ENCODE data around the gene OR6V1.

- TF ChIP-seq CTCF (IDR thresholded peaks at IDR 0.05 in 2 of 3, conservative IDR thresholded peaks at IDR 0.05 in 1 of 3; ENCODE audit: borderline replicate concordance in 1 of 3, insufficient read depth in 1 of 3, low read depth in 2 of 3, low read length in 2 of 3) (no peak), REST (IDR thresholded peaks at IDR 0.05; ENCODE audit: low read depth) (no peak), POLR2A (IDR thresholded peaks at IDR 0.05; ENCODE audit: borderline replicate concordance, extremely low read depth, insufficient read depth, insufficient read length) (no peak), EZH2 (IDR thresholded peaks at IDR 0.05) (no peak), ATF3 (IDR thresholded peaks at IDR 0.05) (no peak), EGR1 (IDR thresholded peaks at IDR 0.05; ENCODE audit: low read depth) (no peak), POLR2AphosphoS5 (IDR thresholded peaks at IDR 0.05; ENCODE audit: low read depth, low read length) (no peak), CEBPB (IDR thresholded peaks at IDR 0.05; ENCODE audit: low read depth) (no peak), ELF1 (IDR thresholded peaks at IDR 0.05; ENCODE audit: borderline replicate concordance, low read depth) (no peak), YY1 (IDR thresholded peaks at IDR 0.05; ENCODE audit: extremely low read depth, insufficient replicate concordance, low read depth, low read length) (no peak), SIN3A (IDR thresholded peaks at IDR 0.05; ENCODE audit: low read depth) (no peak), SP1 (IDR thresholded peaks at IDR 0.05; ENCODE audit: low read depth) (no peak), RAD21 (IDR thresholded peaks at IDR 0.05; ENCODE audit: low read depth) (no peak), TCF7L2 (IDR thresholded peaks at IDR 0.05; ENCODE audit: borderline replicate concordance, extremely low read depth, insufficient read depth, insufficient read length) (no peak)
Observed at GRCh38 chr7:143063741-143064140, 11.6 kb downstream of the OR6V1 start.
